ENCODE results near the gene SAFB. TPM values are rescaled to one million over a fixed set of nuclear protein-coding genes. Genes with fewer than 3 reads are reported as not detected.

SAFB gene
- total RNA-seq, 1 experiment from 2014 or later, result 143 TPM

- Histone ChIP-seq H3K4me1 (ENCODE audit: control insufficient read depth in 1 of 2, insufficient read depth in 2 of 2, low read length in 2 of 2) (peaks cover 12 to 36% of the 10 kb centered on the region in 2 experiments; a peak in 3 of 4 replicates), H3K36me3 (ENCODE audit: control insufficient read depth in 1 of 2, insufficient read depth in 2 of 2, low read length in 2 of 2) (no peaks in the 10 kb centered on the region), H3K4me3 (replicated peaks in 1 of 2; ENCODE audit: low read depth in 1 of 2, low read length in 2 of 2) (no peak overlapping the region), H3K9me2 (ENCODE audit: insufficient read depth) (no peaks in the 10 kb centered on the region), H3K9ac (ENCODE audit: low read length) (no peak overlapping the region), H3K27ac (ENCODE audit: low read depth, low read length) (no peak overlapping the region), H3K9me3 (ENCODE audit: control insufficient read depth in 1 of 2, insufficient read depth in 1 of 2, low read depth in 1 of 2, low read length in 2 of 2) (no peaks in the 10 kb centered on the region), H4K20me1 (ENCODE audit: insufficient read depth) (no peaks in the 10 kb centered on the region), H3K4me2 (ENCODE audit: low read length) (no peak overlapping the region), H3K27me3 (ENCODE audit: insufficient read depth, low read length) (no peaks in the 10 kb centered on the region), H2AFZ (ENCODE audit: low read depth, low read length, poor library complexity, severe bottlenecking) (no peak overlapping the region), H3K79me2 (ENCODE audit: insufficient read depth, low read length) (peaks cover 3% of the 10 kb centered on the region)
- DNase-seq (ENCODE audit: low read depth, low spot score) (no peak), ATAC-seq (no peak)
- ChIA-PET CTCF (no interaction called here), POLR2A (no interaction called here), RAD21 (ENCODE audit: low non-redundant PET in 1 of 2, low total read pairs in 2 of 2, uncharacterized antibody in 2 of 2, unreplicated experiment in 2 of 2) (no interaction called here)
- intact Hi-C loops (cut with micrococcal nuclease), result loop anchor here (5.0 kb wide), 2 partner anchors 138 to 638 kb away; no protein-coding TSS in a partner anchor
- BruUV-seq (replicated peaks), result no TSS peak
- TF ChIP-seq, protein P1, sequence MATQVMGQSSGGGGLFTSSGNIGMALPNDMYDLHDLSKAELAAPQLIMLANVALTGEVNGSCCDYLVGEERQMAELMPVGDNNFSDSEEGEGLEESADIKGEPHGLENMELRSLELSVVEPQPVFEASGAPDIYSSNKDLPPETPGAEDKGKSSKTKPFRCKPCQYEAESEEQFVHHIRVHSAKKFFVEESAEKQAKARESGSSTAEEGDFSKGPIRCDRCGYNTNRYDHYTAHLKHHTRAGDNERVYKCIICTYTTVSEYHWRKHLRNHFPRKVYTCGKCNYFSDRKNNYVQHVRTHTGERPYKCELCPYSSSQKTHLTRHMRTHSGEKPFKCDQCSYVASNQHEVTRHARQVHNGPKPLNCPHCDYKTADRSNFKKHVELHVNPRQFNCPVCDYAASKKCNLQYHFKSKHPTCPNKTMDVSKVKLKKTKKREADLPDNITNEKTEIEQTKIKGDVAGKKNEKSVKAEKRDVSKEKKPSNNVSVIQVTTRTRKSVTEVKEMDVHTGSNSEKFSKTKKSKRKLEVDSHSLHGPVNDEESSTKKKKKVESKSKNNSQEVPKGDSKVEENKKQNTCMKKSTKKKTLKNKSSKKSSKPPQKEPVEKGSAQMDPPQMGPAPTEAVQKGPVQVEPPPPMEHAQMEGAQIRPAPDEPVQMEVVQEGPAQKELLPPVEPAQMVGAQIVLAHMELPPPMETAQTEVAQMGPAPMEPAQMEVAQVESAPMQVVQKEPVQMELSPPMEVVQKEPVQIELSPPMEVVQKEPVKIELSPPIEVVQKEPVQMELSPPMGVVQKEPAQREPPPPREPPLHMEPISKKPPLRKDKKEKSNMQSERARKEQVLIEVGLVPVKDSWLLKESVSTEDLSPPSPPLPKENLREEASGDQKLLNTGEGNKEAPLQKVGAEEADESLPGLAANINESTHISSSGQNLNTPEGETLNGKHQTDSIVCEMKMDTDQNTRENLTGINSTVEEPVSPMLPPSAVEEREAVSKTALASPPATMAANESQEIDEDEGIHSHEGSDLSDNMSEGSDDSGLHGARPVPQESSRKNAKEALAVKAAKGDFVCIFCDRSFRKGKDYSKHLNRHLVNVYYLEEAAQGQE (IDR thresholded peaks at IDR 0.05; ENCODE audit: low read depth), result no peak
- TF ChIP-seq POLR2A (IDR thresholded peaks at IDR 0.05; ENCODE audit: borderline replicate concordance, extremely low read depth, insufficient read depth, insufficient read length), result no peak
- TF ChIP-seq FOSL1 (IDR thresholded peaks at IDR 0.05; ENCODE audit: low read depth), result no peak
- no peak for TF ChIP-seq SP1 (IDR thresholded peaks at IDR 0.05; ENCODE audit: low read depth)
- no peak for TF ChIP-seq ZNF274 (IDR thresholded peaks at IDR 0.05; ENCODE audit: low read depth, low read length)
- TF ChIP-seq ATF3 (IDR thresholded peaks at IDR 0.05), result no peak
- no peak for TF ChIP-seq EGR1 (IDR thresholded peaks at IDR 0.05; ENCODE audit: low read depth)
Observed at GRCh38 chr19:5684694-5685430, 62.0 kb downstream of the SAFB start.
